NCI-H446 (cell line): ENCODE measurements around the gene CSNK1E.

ENCODE experiments used
- DNase-seq, 2 experiments: peaks; one replicate each; lab custom pipeline; 2025; lab: John Stamatoyannopoulos, UW

Gene CSNK1E

DNA sequence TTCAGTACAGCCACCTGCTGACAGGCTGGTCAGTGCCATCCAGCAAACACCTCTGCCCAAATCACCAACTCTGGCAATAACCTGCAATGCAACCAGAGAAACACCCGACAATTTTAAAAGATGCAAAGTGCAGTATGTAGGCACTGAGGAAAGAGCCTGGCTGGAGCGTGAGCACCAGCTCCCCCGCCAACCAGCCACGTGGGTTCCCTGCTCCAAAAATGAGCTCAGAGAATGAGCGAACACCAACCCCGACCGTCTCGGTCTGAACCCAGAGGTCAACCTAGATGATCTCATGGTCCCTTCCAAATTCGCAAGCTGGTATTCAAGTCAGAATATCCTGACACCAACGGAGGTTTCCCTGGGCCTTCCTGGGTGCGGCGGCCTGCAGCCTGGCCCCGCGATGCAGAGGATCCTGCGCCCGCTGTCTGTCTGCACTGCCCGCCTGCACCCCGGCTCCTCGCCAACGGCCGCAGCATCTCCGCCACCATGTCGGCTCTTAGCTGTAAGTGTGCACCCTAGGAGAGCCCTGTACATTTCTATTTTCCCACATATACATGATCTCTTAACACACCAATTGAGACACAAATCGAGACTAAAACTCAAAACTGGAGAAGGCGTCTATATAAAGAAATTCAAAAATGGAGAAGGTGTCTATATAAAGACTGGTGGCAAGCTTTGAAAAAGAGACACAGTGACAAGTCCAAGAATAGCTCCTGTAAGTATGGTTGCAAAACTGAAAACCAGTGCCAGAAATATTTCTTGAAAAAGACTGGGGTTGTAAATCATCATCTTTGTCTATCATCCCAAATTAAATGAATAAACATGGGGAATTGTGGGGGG lies 67.2 kb downstream of the CSNK1E start:
- no peak for DNase-seq

DNA sequence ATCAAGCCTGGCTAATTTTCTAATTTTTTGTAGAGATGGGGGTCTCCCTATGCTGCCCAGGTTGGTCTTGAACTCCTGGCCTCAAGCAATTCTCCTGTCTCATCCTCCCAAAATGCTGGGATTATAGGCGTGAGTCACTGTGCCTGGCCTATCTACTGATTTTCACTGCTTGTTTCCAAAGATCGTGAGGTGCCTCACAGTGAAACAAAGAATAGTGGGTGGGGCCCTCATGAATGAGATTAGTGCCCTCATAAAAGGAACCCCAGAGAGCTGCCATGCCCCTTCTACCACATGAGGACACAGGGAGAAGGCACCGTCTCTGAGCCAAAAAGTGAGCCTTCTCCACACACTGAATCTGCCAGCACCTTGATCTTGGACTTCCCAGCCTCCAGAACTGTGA lies 67.9 kb downstream of the CSNK1E start:
- no peak for DNase-seq

DNA sequence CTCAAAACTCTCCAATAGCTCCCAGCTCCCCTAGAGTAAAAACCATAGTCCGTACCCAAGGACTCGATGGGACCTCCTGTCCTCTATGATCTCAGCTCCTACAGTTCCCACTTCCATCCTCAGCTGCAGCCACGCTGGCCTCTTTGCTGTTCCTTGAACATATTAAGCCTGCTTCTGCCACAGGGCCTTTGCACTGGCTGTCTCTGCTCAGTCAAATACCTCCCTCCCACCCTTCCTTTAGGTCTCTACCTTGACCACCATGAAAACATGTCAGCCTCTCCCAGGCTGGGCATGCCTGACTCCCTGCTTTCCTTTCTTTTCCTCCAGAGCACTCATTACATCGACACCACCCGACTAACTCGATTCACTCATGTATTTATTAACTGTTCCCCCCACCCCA lies 69.0 kb downstream of the CSNK1E start:
- no peak for DNase-seq

DNA sequence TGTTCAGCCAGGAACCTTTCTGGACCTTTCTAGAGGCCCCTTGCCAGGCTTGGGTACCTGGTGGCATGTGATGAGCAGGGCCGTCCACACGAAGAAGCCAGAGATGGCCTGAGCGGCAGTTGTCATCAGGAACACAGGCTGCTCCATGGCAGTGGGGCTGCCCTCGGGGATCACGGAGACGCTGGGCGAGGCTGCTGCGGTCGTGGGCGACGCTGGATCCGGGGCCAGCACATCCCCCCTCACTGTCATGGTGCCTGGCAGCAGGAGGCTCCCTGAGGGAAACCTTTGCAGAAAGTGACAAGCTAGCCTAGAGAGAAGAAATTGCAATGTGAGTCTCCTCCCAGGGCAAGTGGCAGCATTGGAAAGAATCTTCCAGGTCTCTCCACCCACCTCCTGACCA lies 69.5 kb downstream of the CSNK1E start:
- DNase-seq = no peak

DNA sequence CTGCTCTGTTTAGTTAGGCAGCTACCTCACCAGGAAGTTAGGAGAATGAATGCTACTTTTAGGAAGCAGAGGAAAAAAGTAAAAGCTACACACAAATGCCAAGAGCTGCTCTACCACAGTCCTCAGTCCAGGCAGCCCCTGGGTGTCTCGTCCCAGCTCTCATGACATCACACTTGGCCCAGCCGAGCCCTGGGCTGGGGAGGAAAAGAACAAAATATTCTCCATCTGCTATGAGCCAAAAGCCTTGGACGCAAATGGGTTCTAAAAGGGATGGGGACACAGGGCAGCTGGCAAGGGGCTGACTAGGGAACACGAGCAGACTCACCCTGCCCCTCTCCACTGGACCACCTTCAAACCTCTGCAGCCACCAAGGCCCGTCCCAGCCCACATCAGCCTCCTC lies 70.5 kb downstream of the CSNK1E start:
- peak in 1 of 2 experiments; percentile 64 for DNase-seq

DNA sequence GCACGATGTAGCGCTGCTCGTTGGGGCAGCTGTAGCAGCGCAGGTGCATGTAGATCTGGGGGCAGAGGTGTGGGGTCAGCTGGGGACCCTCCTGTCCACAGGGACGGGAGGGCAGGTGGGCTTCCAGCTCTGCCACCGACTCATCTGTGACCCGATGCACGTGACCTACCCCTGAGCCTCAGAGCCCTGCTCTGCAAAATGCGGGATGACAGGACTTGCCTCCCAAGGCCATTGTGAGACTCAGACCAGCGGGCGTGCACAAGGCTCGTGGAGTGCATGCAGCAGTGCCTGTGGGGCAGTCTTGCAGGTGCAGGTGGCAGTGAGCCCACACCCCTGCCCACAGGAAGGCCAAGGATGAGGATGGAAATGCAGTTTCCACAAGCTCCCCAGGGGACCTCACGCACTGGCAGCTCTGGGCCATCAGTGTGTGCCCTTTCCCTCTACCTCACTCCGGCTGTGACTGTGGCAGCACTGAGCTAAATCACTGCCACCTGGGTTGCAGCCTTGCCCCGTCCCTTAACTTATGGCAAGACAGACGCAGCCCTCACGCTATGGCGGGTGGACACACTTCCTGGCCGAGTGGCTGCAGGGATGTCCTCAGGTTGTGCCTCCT lies 71.1 kb downstream of the CSNK1E start:
- no peak for DNase-seq

DNA sequence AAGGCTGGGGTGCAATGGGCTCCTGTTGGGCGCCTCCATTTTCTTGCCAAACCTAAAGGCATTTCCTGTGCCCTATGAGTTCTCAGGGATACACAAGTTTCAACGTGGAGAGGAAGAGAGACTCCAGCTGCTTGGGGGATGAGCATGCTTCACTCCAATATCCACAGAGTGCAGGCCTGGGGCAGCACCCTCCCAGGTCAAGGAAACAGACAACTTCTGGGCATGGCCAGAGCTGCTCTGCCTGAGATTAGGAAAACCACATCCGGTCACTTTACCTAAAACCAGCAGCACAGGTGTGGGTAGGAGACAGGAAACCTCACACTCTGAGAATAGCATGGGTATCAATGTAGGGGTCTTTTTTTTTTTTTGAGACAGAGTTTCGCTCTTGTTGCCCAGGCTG lies 73.1 kb downstream of the CSNK1E start:
- DNase-seq = no peak

DNA sequence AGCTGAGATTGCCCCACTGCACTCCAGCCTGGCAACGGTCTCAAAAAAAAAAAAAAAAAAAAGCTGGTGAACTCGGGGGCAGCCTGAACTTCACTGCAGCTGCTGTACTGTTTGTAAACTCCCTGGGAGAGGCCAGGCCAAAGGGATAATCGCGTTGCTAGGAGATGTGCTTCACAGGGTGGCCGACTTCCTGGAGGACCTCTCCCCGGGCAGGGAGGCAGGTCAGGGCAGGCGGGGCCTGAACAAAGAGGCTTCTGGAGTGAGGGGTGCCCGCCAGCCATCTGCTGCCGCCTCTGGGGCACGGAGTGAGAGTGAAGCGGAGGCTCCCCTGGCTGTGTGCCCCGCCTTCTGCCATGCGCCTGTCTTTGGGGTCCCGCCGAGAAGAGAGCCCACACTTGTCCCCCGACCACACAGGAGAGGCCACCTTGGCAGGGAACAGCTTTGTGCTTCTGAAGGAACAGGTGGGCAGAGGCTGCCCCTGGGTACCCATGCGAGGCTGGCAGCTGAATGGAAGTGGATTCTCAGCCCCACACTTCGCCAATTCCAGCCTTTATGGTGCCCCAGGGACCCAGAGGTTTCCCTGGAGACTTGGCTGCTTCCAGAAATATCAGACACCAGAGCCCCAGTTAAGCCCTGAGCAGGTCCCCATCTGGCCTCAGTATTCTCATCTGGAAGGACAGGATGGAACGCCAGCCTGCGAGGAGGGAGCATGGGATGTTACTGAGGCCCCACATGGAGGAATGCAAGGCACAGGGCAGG lies 74.0 kb downstream of the CSNK1E start:
- peak; percentile 42 to 82 for DNase-seq

DNA sequence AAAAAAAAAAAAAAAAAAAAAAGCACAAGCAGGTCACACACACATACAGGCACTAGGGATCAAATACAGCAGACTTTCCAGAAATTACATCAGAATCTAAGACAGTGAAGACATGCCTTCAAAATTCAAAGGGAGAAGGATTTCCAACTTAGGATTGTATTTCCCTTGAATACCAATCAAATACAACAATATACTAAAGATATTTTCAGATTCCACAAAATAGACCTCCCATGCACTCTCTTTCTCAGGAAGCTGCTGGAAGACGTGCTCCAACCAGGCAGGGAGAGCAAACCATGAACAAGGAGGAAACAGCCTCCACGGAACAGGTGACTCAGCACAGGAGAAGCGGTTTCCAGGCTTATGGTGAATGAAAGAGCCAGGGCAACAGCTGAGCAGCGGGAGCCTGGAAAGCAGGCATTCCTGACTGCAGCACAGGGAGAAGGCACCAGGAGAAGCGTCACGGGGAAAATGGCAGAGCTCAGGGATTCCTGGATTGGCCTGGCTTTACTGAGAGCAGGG lies 76.4 kb downstream of the CSNK1E start:
- DNase-seq = no peak
